ENCODE data around the gene KANSL1L.

DNA sequence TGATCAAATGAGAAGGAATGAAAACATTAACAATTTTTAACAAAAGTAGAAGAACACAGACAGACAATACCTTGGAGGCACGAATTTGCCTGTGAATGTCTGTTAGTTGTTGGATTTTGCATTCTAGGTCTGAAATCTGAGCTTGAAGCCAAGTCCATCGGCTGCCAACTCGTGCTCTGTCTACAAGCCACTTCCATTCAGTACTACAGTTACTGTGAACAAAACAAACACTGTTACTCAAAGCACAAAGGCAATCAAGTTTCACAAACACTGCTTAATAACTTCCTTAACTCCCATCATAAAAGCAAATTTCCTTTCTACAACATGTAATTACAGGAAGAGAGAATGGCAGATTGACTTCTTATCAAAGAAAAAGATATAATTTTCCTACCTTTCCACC, 42.2 kb downstream of the KANSL1L start:
- no peak for TF ChIP-seq EZH2 (optimal IDR thresholded peaks at IDR 0.05; ENCODE audit: low read depth, low read length)
- TF ChIP-seq, protein P1, sequence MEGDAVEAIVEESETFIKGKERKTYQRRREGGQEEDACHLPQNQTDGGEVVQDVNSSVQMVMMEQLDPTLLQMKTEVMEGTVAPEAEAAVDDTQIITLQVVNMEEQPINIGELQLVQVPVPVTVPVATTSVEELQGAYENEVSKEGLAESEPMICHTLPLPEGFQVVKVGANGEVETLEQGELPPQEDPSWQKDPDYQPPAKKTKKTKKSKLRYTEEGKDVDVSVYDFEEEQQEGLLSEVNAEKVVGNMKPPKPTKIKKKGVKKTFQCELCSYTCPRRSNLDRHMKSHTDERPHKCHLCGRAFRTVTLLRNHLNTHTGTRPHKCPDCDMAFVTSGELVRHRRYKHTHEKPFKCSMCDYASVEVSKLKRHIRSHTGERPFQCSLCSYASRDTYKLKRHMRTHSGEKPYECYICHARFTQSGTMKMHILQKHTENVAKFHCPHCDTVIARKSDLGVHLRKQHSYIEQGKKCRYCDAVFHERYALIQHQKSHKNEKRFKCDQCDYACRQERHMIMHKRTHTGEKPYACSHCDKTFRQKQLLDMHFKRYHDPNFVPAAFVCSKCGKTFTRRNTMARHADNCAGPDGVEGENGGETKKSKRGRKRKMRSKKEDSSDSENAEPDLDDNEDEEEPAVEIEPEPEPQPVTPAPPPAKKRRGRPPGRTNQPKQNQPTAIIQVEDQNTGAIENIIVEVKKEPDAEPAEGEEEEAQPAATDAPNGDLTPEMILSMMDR (IDR thresholded peaks at IDR 0.05; ENCODE audit: low read length): no peak
- no peak for TF ChIP-seq EZH2phosphoT487 (IDR thresholded peaks at IDR 0.05; ENCODE audit: low read length)

All from MM.1S (cell line).